HL-60/S4 (cell line): ENCODE measurements around the gene NOM1.

ENCODE experiments used
- in situ Hi-C: fragments of 300-500 bp; cut with MboI; formaldehyde crosslinking; loops from 2 replicates; pipeline ENCODE4 v1.14.3; 2022; ENCODE audit warnings: low sequenced_read_pairs

NOM1 gene

GRCh38 chr7:157003445-157003755 lies 53.9 kb downstream of the NOM1 start:
- in situ Hi-C loops: no loop called here

DNA sequence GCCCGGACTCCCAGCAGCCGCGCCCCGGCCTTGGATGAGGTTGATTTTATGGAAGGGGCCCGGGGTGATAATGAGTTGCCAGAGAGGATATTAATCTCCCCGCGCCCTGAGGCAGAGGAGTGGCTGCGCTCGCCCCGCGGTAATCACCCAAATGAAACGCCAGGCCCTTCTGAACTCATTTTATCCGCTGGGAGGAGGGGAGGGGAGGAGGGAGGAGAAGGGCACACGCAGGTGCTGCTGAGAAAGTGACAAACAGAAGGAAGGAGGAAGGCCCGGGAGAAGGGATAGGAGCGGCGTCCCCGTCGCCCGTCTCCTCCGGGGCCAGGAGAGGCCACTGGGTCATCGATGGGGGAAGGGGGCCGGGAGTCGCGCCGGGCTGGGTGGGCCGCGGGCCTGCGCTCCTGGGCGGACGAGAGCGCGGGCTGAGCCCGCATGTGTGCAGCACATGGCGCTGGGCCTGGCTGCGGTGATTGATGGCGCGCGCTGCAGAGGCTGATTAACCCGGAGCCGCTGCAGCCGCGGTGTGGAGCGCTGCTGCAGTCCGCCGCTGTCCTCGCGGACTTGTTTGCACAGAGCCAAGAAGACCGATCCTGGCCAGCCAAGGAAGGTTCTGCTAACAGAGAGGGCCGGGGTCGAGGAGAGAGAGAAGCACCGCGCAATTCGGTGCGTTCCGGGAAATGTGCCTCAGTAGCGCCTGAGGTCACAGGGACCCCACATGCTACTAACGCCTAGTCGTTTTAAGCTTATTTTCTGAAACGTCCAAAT lies 54.4 kb downstream of the NOM1 start:
- in situ Hi-C loops: no loop called here

DNA sequence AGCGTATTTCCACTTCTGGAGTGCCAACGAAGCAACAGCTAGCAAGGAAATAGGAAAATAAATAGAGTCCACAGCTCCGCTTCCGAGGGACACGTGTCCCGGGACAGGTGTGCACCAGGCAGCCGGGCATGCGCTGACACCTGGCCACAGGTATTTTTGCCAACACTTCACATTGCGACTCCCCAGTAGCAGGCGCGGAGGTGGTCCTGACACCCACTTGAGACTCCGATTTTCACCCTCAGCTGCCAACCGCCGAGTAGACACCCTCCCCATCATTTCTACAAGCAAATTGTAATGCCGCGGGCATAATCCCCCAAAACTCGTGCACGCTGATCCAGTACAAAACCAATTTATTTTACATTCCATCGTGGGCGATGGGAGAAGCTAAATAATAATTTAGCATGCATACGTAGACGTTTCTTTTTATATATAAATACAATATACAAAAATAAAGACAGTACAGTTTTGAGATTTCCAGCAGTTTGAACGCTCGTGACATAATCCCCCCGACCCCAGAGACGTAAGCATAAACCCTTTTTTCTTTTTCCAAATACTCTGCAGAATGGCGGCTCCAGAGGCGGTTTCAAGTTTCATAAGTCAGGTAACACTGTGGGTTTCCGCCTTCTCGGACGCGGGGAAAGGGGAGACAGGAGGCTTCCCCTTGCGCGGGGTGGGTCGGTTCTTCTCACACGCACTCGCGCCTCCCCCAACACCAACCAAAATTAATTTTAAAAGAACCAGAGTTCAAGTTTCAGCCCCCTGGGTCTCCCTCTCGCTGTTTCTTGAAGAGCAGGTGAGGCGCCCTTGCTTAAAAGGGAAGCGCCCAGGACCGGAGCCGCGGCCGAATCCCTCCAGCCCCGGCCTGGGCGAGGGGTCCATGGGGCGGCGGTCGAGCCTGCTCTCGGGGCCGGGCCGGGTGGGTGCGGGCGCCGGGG lies 55.3 kb downstream of the NOM1 start:
- in situ Hi-C loops: no loop called here

DNA sequence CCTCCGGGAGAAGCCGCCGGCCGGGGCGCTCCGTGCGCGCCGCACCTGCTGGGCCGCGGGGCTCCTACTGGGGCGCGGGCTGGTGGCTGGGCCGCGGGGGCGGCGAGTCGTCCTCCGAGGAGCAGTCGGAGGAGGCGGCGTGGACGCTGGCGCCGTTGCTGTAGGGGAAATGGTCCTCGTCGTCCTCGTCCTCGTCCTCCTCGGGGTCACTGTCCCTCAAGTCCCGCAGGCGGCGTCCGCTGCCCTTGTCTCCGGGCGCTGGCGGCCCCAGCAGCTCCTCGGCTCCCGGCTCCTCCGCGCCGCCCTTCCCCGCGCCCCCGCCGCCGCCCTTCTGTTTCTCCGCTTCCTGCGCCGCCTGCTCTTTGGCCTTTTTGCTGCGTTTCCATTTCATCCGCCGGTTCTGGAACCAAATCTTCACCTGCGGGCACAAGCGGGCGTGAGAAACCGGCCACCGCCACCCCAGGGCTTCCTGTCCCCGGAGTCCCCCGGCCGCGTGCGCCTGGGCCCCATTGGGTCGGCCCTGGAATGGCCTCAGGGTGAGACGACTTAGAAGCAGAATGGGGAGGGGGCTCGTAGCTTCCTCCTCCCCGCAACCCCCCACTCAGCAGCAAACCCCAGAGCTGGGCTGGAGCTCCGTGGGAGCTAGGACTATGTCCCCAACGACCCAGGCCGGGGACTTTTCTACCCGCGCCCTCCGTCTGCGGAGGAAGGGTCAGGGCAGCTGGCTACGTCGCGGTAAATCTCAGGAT lies 56.1 kb downstream of the NOM1 start:
- in situ Hi-C loops: no loop called here

- in situ Hi-C loops: no loop called here
Measured at GRCh38 chr7:157006205-157006747, 56.8 kb downstream of the NOM1 start.

GRCh38 chr7:157006829-157007469 lies 57.4 kb downstream of the NOM1 start:
- in situ Hi-C loops: no loop called here

DNA sequence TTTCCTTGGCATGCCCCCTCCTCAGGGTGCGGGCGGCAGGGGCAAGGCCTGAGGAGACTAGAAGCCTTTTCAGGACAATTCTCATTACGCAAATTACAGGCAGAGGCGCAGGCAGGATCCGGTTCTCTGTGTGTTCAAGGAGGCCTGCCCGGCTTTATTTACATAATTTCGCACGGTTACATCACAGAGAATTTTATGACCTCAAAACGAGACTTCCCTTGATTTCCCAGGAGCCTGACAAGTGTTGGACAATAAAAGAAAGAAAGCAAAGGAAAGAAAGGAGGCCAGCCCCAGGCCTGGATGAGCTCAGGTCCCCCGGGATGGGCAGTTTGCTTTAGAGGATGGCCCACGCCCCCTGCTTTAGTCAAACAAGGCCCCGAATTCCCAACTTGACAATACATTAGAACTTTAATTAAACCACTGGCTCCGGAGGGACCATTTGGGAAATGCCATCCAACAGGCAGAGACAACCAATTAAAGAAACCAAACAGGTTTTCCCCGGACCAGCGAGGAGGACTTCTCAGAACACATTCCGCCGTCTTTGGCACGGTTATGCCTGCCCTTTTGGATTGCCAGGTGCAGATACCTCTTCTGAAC lies 58.1 kb downstream of the NOM1 start:
- in situ Hi-C loops: no loop called here

DNA sequence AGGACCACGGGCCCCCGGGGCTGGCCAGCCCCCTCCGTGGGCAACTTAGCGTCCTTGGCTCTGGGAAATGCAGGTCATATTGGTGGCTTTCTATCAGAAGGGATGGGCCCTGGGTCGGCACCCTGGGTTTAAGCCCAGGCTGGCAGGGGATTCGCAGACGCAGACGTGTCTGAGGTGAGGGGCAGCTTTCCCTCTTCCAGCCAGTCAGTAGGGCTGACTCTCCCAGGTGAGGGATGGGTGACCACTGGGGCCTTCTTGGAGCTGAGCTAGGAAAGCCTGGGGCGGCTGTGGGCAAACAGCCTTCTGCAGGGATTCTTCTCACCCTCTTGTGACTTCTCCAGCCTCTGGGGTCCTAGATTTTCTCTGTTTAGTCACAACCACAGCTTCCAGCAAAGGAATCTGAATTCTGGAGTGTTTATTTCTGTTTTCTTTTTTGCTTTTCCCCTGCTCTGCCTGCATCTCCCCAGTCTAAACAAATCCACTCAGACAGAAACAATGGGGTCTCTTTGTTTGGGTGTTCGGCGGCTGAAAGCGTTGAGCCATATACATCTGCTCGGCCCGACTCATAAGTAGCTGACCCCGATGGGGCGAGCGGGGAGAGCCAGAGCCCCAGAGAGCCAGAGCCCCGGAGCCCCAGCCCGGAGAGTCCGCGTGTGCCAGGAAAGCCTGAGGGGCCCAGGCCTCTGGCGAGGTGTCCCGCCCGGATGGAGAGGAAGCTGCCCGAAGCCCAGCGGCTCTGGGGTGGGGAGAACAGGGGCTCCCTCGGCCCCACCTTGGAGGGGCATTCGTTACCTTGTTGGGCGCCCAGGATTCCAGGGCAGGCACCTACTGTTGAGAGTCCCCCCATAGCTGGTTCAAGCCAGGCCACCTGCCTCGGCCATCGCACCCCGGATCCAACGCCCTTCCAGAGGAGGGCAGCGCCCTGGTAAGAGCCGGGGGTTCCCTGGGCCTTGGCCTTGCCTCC lies 59.0 kb downstream of the NOM1 start:
- in situ Hi-C loops: no loop called here

DNA sequence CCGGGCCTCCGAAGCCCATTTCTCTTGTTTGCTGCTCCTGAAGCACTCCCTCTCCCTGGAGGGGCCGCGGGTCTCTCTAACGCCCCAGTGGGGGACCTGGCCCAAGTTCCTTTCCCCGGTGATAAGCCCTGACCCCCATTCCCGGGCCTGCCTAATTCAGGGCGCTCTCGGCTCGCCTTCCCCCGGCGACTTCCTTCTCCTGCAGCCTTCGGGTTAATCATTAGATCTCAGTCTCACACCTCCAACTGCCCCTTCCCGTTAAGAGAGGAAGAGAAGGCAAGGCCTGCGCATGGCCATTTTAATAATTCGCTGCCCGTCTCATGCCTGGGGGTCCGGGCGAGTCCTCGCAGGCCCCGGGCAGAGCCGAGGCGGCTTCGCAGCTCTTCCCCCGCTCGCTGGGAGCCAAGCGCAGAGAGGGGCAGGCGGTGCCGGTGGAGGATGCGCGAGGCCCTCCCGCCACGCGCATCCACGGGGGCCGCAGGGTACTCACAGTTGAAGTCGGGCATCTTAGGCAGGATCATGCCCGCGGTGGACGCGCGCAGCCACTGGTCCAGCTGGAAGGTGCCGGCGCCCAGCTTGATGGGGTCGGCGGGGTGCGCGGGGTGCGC lies 59.8 kb downstream of the NOM1 start:
- in situ Hi-C loops: no loop called here

DNA sequence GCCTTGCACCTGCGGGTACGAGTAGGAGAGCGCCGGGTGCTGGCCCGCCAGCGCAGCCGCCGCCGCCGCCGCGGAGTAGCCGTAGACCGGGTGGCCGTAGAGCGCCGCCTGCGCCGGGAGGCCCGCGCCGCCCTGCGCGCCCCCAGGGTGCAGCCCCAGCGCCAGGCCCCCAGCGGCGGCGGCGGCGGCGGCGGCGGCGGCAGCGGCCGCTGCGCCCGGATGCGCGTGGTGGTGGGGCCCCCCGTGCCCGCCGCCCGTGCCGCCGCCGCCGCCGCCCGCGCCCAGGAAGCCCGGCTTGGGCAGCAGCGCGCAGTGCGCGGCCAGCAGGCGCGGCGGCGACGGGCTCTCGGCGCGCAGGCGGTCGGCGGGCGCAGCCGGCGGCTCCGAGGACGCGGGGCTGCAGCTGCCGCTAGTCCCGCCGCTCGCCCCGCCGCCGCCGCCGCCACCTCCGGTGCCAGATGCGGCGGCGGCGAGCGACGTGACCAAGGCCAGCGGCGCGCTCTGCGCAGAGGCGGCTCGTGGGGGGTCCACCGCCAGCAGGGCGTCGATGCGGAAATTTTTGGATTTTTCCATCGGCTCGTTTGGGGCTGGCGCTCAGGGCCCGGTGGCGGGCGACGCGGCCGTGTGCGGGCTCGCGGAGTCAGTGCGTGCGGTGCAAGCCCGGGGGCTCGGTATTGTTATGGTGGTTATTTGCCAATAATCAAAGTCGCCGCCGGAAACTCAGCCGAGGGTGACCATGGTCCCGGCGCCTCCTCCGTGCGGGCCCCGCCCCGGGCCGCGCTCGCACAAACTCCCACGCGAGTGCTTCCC lies 60.5 kb downstream of the NOM1 start:
- in situ Hi-C loops: no loop called here

- in situ Hi-C loops: no loop called here
Measured at GRCh38 chr7:157010588-157011332, 61.2 kb downstream of the NOM1 start, which contains the start of gene MNX1. TSS of gene MNX1 (minus strand) at chr7:157010663. CDS start at chr7:157010350, 313 bp downstream.

- in situ Hi-C loops: no loop called here
Measured at GRCh38 chr7:157011333-157012112, 62.0 kb downstream of the NOM1 start.

DNA sequence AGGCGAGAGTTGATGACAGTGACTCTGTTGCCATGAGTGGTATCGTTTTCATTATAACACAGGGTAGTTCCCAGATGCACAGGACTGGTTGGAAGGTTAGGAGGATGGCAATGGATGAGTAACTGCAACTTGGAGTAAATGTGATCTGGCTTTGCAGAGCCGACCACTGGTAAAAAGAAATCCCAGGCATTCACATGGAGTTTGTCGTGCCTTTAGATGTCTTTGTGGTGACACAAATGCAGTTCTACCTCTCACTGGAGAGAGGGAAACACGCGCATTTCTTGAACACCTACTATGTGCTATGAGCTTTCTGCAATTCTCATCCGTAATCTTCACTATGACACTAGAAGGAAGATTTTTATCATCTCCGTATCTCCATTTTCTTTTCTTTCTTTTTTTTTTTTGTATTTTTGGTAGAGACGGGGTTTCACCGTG lies 62.6 kb downstream of the NOM1 start:
- in situ Hi-C loops: no loop called here

DNA sequence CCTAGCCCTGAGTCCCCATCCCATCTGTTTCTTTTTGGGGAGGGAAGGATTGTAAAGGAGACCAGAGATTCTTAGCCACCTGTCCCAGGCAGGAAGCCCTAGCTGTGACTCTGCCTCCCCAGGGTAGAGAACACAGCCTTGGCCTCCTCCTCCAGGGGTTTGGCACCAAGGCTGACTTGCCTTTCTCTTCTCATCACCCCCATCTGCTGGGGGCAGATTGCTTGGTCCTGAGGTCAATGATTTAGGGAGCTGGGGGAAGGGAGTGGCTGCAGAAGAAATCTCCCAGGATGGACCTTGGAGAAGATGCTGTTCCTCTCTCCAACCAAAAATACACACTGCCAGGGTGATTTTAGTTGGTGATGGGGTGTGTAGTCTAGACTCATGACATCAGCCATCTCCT lies 63.6 kb downstream of the NOM1 start:
- in situ Hi-C loops: no loop called here

- in situ Hi-C loops: no loop called here
Measured at GRCh38 chr7:157013602-157014549, 64.4 kb downstream of the NOM1 start.
